Liver (tissue), 9 donors: ENCODE measurements around the gene GPHA2. TPM values are rescaled to one million over a fixed set of nuclear protein-coding genes. Genes with fewer than 3 reads are reported as not detected.

Experiments
- DNase-seq: peaks from one replicate; pipeline ENCODE4 v3.0.0-alpha.2; 2017; ENCODE audit warnings: low spot score
- H3K27ac ChIP-seq, 2 donors: one replicate each; pipeline ENCODE4 v1.7.0; 2013; ENCODE audit warnings: inconsistent platforms in 2 of 2, low read length in 2 of 2, control low read depth in 1 of 2, low read depth in 1 of 2, mild to moderate bottlenecking in 1 of 2
- H3K27me3 ChIP-seq, 4 donors: one replicate each; pipeline versions ENCODE4 v1.6.1 to v1.7.0; 2013; ENCODE audit warnings: low read length in 3 of 4, inconsistent platforms in 1 of 4, mild to moderate bottlenecking in 1 of 4, moderate library complexity in 1 of 4; ENCODE audit not compliant: control insufficient read depth in 4 of 4, insufficient read depth in 4 of 4
- H3K36me3 ChIP-seq, 4 donors: one replicate each; pipeline versions ENCODE4 v1.6.1 to v1.7.0; 2013; ENCODE audit warnings: low read length in 3 of 4, mild to moderate bottlenecking in 3 of 4, low read depth in 1 of 4, moderate library complexity in 1 of 4; ENCODE audit not compliant: control insufficient read depth in 4 of 4, insufficient read depth in 3 of 4
- H3K4me1 ChIP-seq, 4 donors: one replicate each; pipeline versions ENCODE4 v1.6.1 to v1.7.0; 2013; ENCODE audit warnings: low read length in 3 of 4, mild to moderate bottlenecking in 3 of 4, moderate library complexity in 1 of 4; ENCODE audit not compliant: control insufficient read depth in 4 of 4, insufficient read depth in 4 of 4
- H3K4me3 ChIP-seq, 3 donors: one replicate each; pipeline versions ENCODE4 v1.6.1 to v1.7.0; 2013; ENCODE audit warnings: low read length in 3 of 3, control low read depth in 1 of 3, low read depth in 1 of 3, mild to moderate bottlenecking in 1 of 3
- H3K9ac ChIP-seq, 2 donors: one replicate each; pipeline ENCODE4 v1.7.0; 2013; ENCODE audit warnings: low read length in 2 of 2, mild to moderate bottlenecking in 2 of 2, moderate library complexity in 2 of 2, control low read depth in 1 of 2, low read depth in 1 of 2
- H3K9me3 ChIP-seq, 4 donors: one replicate each; pipeline versions ENCODE4 v1.6.1 to v1.7.0; 2013; ENCODE audit warnings: low read length in 3 of 4; ENCODE audit not compliant: control insufficient read depth in 4 of 4
- ATF3 ChIP-seq: IDR thresholded peaks from 2 replicates; pipeline ENCODE4 v1.6.1; 2016; ENCODE audit warnings: antibody characterized with exemption
- CTCF ChIP-seq: fragments of 150-350 bp; IDR thresholded peaks from 2 replicates; pipeline ENCODE4 v1.5.1; 2017; ENCODE audit warnings: improper control_type of control experiment, low read depth, low read length; ENCODE audit not compliant: missing input control
- EGR1 ChIP-seq, 2 donors: IDR thresholded peaks; 2 replicates each; pipeline ENCODE4 v1.6.1; 2016 to 2018; ENCODE audit warnings: antibody characterized with exemption in 2 of 2, low read depth in 2 of 2
- FOXA1 ChIP-seq: IDR thresholded peaks from 2 replicates; pipeline ENCODE4 v1.6.1; 2016; ENCODE audit warnings: antibody characterized with exemption
- FOXA2 ChIP-seq: IDR thresholded peaks from 2 replicates; pipeline ENCODE4 v1.6.1; 2016; ENCODE audit warnings: antibody characterized with exemption
- HNF4A ChIP-seq, 2 donors: conservative IDR thresholded peaks; 2 replicates each; pipeline ENCODE4 v1.6.1; 2016; ENCODE audit warnings: antibody characterized with exemption in 2 of 2, mild to moderate bottlenecking in 2 of 2
- HNF4G ChIP-seq: IDR thresholded peaks from 2 replicates; pipeline ENCODE4 v1.6.1; 2016; ENCODE audit warnings: antibody characterized with exemption
- JUND ChIP-seq, 2 donors: IDR thresholded peaks; 2 replicates each; pipeline ENCODE4 v1.6.1; 2016; ENCODE audit warnings: antibody characterized with exemption in 2 of 2
- MAX ChIP-seq: IDR thresholded peaks from 2 replicates; pipeline ENCODE4 v1.6.1; 2016; ENCODE audit warnings: antibody characterized with exemption
- NR2F2 ChIP-seq: IDR thresholded peaks from 2 replicates; pipeline ENCODE4 v1.6.1; 2016; ENCODE audit warnings: antibody characterized with exemption
- RAD21 ChIP-seq, 2 donors: IDR thresholded peaks; 2 replicates each; pipeline ENCODE4 v1.6.1; 2016; ENCODE audit warnings: antibody characterized with exemption in 2 of 2, mild to moderate bottlenecking in 2 of 2
- REST ChIP-seq: IDR thresholded peaks from 2 replicates; pipeline ENCODE4 v1.6.1; 2016; ENCODE audit warnings: antibody characterized with exemption, mild to moderate bottlenecking
- RXRA ChIP-seq, 2 donors: IDR thresholded peaks; 2 replicates each; pipeline ENCODE4 v1.6.1; 2017 to 2018; ENCODE audit warnings: antibody characterized with exemption in 2 of 2, mild to moderate bottlenecking in 1 of 2
- SP1 ChIP-seq: IDR thresholded peaks from 2 replicates; pipeline ENCODE4 v1.6.1; 2018; ENCODE audit warnings: antibody characterized with exemption, mild to moderate bottlenecking
- TAF1 ChIP-seq: conservative IDR thresholded peaks from 2 replicates; pipeline ENCODE4 v1.6.1; 2016; ENCODE audit warnings: antibody characterized with exemption, mild to moderate bottlenecking
- YY1 ChIP-seq: IDR thresholded peaks from 2 replicates; pipeline ENCODE4 v1.6.1; 2016; ENCODE audit warnings: antibody characterized with exemption, mild to moderate bottlenecking
- WGBS: extraction: QIAGEN DNeasy Blood & Tissue Kit; methylation state at CpG from one replicate; pipeline ENCODE4 v1.1.7; 2013; 5-methylcytosine and 5-hydroxymethylcytosine counted together
- polyA plus RNA-seq, 2 donors: library from polyadenylated mRNA; stranded (reverse) in 1 of 2; unstranded in 1 of 2; fragments of 200-250 nt in 1 of 2; fragments of >200 nt in 1 of 2; fragmentation: Nextera tagmentation in 1 of 2; extraction: Ambion mirVana in 1 of 2; gene quantifications; one replicate each; pipeline versions ENCODE4 v1.2.1 to v1.2.3, GENCODE V29; 2013 to 2015
- total RNA-seq, 2 donors: library from RNA; depleted of rRNA; stranded (reverse); fragments of >200 nt; gene quantifications; one replicate each; pipeline ENCODE4 v1.2.3, GENCODE V29; 2014
- donor health status: healthy.
- donor health status: healthy.
- donor health status: healthy.
- donor health status: healthy.
- donor health status: healthy.

GPHA2 gene
- total and polyA plus RNA-seq, 4 donors: not detected

- Histone ChIP-seq H3K4me1 (peaks cover 11 to 26% (median 20%) of the 10 kb centered on the region in 4 donors), H3K36me3 (peaks cover 13 to 57% (median 29%) of the 10 kb centered on the region in 4 donors), H3K9me3 (no peaks in the 10 kb centered on the region), H3K27ac (no peak overlapping the region), H3K27me3 (no peaks in the 10 kb centered on the region), H3K9ac (no peak overlapping the region), H3K4me3 (no peak overlapping the region)
- TF ChIP-seq EGR1 (IDR thresholded peaks at IDR 0.05; ENCODE audit: low read depth in 2 of 2) (no peak), REST (no peak), MAX (no peak), RAD21 (IDR thresholded peaks at IDR 0.05) (no peak), RXRA (IDR thresholded peaks at IDR 0.05) (no peak)
- 93% methylated on average over 14 of the region's 14 CpGs for WGBS
- DNase-seq: no peak
These were observed 39.2 kb downstream of the GPHA2 start for GRCh38 chr11:64896448-64897022.

- peaks cover 9 to 41% (median 19%) of the 10 kb centered on the region in 4 donors for H3K36me3 ChIP-seq
- TF ChIP-seq JUND (IDR thresholded peaks at IDR 0.05): no peak
- 86% methylated on average over 39 of the region's 39 CpGs for WGBS
- H3K9me3 ChIP-seq: no peaks in the 10 kb centered on the region
- no peaks in the 10 kb centered on the region for H3K27me3 ChIP-seq
- DNase-seq: no peak
- peak overlapping the region in 1 of 2 donors; percentile 86 for H3K27ac ChIP-seq
- no peak overlapping the region for H3K4me3 ChIP-seq
- no peak overlapping the region for H3K9ac ChIP-seq
- H3K4me1 ChIP-seq: peaks cover 15 to 40% (median 32%) of the 10 kb centered on the region in 4 donors
These were observed 40.8 kb downstream of the GPHA2 start for GRCh38 chr11:64894812-64895452.

- peak; percentile 97 for DNase-seq
- no peaks in the 10 kb centered on the region for H3K27me3 ChIP-seq
- peaks cover 8 to 36% (median 16%) of the 10 kb centered on the region in 4 donors for H3K36me3 ChIP-seq
- no peak overlapping the region for H3K9ac ChIP-seq
- H3K9me3 ChIP-seq: no peaks in the 10 kb centered on the region
- H3K27ac ChIP-seq: peak overlapping the region; percentile 86 to 89
- 16% methylated on average over 14 of the region's 14 CpGs for WGBS
- H3K4me1 ChIP-seq: peaks cover 15 to 46% (median 36%) of the 10 kb centered on the region in 4 donors
- no peak overlapping the region for H3K4me3 ChIP-seq
- TF ChIP-seq REST (no peak), TAF1 (no peak), ATF3 (no peak), JUND (IDR thresholded peaks at IDR 0.05) (no peak), SP1 (peak; percentile 39), HNF4A (conservative IDR thresholded peaks at IDR 0.05) (peak; percentile 63 to 80), HNF4G (peak; percentile 35), YY1 (no peak), RAD21 (IDR thresholded peaks at IDR 0.05) (peak; percentile 85 to 92), FOXA1 (no peak), RXRA (IDR thresholded peaks at IDR 0.05) (peak; percentile 56 to 88), EGR1 (IDR thresholded peaks at IDR 0.05; ENCODE audit: low read depth in 2 of 2) (no peak), NR2F2 (peak; percentile 97), FOXA2 (no peak), CTCF (peak; percentile 81)
These were observed 41.5 kb downstream of the GPHA2 start for GRCh38 chr11:64894070-64894811.
